HL-60/S4 (cell line): ENCODE data around the gene MTOR.
"Not testable (repeated sequence)": the region's sequence is repeated elsewhere in the genome, so short reads cannot be mapped to it uniquely, and the experiment has no call there.

Source experiments
- in situ Hi-C: fragments of 300-500 bp; cut with MboI; formaldehyde crosslinking; loops from 2 replicates; pipeline ENCODE4 v1.14.3; 2022; ENCODE audit warnings: low sequenced_read_pairs

MTOR gene

DNA sequence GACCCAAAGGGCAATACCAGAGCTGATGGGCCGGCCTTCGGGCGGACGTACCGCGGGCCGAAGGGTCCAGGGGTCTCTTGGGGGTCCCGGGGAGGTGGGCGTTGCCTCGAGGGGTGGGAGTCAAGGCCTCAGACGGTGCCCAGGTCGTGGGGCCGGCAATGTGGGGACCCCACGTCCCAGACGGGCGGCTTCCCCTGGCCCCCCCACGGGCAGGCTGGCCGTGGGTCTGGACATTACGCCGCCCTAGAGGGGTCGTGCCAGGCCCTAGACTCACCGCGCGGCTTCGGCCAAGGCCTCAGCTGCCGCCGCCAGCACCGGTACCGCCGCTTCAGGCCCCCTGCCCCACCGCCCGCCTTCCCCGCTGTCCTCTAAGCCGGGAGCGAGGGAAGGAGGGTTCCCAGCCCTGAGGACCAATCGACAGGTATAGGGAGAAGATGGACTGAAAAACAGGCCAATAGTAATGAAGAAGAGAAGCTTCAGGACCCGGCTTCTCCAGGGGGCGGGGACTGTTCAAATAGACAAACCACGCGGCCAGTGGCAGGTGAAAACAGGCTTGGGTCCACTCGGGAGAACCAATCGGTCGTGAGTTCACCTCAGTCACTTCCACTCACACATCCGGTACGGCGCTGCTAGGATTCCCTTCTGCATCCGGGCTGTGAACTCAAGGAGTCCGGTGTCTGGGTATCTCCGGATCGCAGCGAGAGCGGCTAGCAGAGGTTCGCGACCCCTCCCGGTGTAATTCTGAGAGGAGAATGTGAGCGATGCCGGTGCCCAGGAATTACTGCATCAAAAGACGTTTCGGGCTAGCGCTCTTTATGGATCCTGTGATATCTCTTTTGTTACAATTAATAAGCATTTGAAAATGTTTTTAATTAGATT is at the start of gene MTOR:
Gene MTOR, minus strand, starts transcription at position 381 of the 879 bp plus-strand sequence. CDS start 3,142 bp downstream, outside the sequence.
- in situ Hi-C loops, result no loop called here

GRCh38 chr1:11309385-11309784 is 47.0 kb upstream of the MTOR start:
- in situ Hi-C loops, result loop anchor here (25.0 kb wide), 1 partner anchor 328 kb away; no protein-coding TSS in a partner anchor

- in situ Hi-C loops, result loop anchor here (25.0 kb wide), 1 partner anchor 329 kb away; no protein-coding TSS in a partner anchor
Observed at GRCh38 chr1:11308699-11309224, 46.4 kb upstream of the MTOR start.

GRCh38 chr1:11307852-11308251 is 45.5 kb upstream of the MTOR start:
- in situ Hi-C loops, result loop anchor here (25.0 kb wide), 1 partner anchor 329 kb away; no protein-coding TSS in a partner anchor

DNA sequence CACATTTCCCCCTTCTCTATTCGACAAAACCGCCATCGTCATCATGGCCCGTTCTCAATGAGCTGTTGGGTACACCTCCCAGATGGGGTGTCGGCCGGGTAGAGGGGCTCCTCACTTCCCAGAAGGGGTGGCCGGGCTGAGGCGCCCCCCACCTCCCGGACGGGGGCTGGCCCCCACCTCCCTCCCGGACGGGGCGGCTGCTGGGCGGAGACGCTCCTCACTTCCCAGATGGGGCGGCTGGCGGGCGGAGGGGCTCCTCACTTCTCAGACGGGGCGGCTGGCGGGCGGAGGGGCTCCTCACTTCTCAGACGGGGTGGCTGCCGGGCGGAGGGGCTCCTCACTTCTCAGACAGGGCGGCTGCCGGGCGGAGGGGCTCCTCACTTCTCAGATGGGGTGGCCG is 43.2 kb upstream of the MTOR start:
- in situ Hi-C loops, result loop anchor here (25.0 kb wide), 1 partner anchor 332 kb away; no protein-coding TSS in a partner anchor

DNA sequence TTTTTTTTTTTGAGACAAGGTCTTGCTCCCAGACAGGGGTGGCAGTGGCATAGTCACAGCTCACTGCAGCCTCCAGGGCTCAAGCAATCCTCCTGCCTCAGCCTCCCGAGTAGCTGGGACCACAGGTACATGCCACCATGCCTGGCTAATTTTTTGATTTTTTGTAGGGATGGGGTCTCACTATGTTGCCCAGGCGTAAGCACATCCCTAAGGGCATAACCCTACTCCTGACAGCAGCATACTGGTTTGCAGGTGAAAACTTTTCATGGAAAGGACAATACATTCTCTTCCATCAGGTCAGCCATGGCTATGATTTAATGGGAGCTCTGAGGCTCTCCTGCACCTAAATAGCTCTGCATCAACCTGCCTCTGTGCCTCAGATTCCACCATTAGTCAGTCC is 40.0 kb upstream of the MTOR start:
- in situ Hi-C loops, result loop anchor here (25.0 kb wide), 1 partner anchor 335 kb away; no protein-coding TSS in a partner anchor

- in situ Hi-C loops, result loop anchor here (25.0 kb wide), 1 partner anchor 336 kb away; no protein-coding TSS in a partner anchor
Observed at GRCh38 chr1:11301601-11302000, 39.2 kb upstream of the MTOR start.

GRCh38 chr1:11299225-11299574 is 36.8 kb upstream of the MTOR start:
- in situ Hi-C loops, result no loop called here

- in situ Hi-C loops, result no loop called here
Observed at GRCh38 chr1:11298390-11299224, 36.3 kb upstream of the MTOR start.

- in situ Hi-C loops, result not testable (repeated sequence)
Observed at GRCh38 chr1:11297774-11298173, 35.4 kb upstream of the MTOR start.

DNA sequence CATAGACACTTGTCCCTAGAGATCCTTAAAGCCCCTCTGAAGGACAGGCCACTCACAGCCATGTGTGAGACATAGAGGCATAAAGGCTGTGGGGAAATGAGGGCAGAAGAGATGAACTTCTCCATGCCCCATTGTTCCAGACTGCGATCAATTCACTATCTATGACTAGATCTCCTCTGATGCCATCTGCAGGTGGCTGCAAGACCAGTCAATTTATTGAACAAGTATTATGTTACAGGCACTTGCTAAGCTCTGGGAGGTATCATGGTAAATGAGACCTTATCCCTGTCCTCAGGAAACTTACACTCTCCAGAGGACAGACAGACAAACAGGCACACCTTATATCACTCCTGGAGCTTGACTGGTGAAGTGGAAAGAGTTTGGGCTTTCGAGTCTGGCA is 33.6 kb upstream of the MTOR start:
- in situ Hi-C loops, result no loop called here

DNA sequence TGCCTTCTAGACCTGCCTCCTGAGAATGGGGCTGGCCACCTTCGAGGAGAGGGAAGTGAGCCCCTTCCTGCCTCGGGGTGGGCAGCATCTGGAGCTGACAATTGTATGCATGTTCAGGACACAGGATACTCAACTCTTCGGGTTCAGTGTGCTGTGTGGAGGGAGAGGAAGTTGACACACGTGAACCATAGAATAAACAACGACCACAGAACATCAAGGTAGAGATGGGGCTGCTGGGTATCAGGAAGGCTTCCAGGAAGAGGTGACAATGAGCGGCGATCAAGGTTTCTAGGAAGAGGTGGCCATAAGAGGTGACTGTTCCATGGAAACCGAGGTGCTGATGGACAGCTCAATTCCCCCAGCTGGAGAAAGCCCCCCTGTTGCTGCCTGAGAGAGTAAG is 32.6 kb upstream of the MTOR start:
- in situ Hi-C loops, result no loop called here

GRCh38 chr1:11293856-11294255 is 31.5 kb upstream of the MTOR start:
- in situ Hi-C loops, result no loop called here

DNA sequence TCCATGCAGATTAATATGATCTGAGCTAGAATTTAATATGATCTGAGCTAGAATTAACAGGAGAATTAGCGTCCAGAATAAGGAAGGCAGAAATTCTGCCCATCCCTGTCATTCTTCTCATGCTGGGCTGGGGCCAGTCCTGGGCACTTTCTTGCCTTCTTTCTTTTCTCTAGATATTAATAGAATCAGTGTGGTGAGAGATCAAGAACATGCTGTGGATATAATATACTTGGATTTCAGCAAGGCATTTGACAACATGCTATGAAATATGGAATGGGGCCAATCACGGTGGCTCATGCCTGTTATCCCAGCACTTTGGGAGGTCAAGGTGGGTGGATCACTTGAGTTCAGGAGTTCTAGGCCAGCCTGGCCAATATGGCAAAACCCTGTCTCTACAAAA is 28.7 kb upstream of the MTOR start:
- in situ Hi-C loops, result no loop called here

DNA sequence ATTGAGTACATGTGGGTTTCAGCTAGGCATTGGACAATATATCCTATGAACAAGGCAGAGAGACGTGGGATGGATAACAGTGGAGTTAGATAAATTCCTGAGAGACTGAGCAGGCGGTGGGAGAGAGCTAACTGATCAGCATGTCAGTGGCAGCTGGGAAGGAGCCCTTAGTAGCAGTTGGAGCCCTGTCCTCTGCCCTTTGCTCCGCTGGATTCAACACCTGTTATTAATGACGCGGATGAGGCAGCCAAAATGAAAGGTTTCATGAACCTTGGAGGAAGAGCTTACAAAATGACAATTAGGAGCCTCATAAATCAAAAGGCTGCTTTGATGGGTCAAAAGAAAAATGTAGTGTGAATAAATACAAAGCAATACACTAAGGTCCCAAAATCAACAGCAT is 26.7 kb upstream of the MTOR start:
- in situ Hi-C loops, result no loop called here

GRCh38 chr1:11286735-11287410 is 24.5 kb upstream of the MTOR start:
- in situ Hi-C loops, result no loop called here

GRCh38 chr1:11285883-11286734 is 23.8 kb upstream of the MTOR start:
- in situ Hi-C loops, result no loop called here

- in situ Hi-C loops, result no loop called here
Observed at GRCh38 chr1:11284784-11285183, 22.4 kb upstream of the MTOR start.

- in situ Hi-C loops, result no loop called here
Observed at GRCh38 chr1:11283151-11283550, 20.8 kb upstream of the MTOR start.
